HCT116 (cell line): ENCODE measurements around the gene SPATA7.

Source experiments
- CEBPB ChIP-seq: IDR thresholded peaks from 2 replicates; pipeline ENCODE4 v1.6.1; 2012; ENCODE audit warnings: low read depth
- EZH2 ChIP-seq: fragments of 200-600 bp; sonication (generic); IDR thresholded peaks from 2 replicates; pipeline ENCODE4 v1.6.1; 2017; ENCODE audit warnings: antibody characterized with exemption, mixed run types
- JUND ChIP-seq: IDR thresholded peaks from 2 replicates; pipeline ENCODE4 v1.6.1; 2012
- POLR2A ChIP-seq: IDR thresholded peaks from 2 replicates; pipeline ENCODE4 v1.7.0; 2011; ENCODE audit warnings: borderline replicate concordance; ENCODE audit not compliant: insufficient read depth, insufficient read length; ENCODE audit errors: extremely low read depth
- POLR2AphosphoS5 ChIP-seq: IDR thresholded peaks from 2 replicates; pipeline ENCODE4 v1.6.1; 2011; ENCODE audit warnings: mild to moderate bottlenecking, low read depth, low read length, moderate library complexity
- RAD21 ChIP-seq: IDR thresholded peaks from 2 replicates; pipeline ENCODE4 v1.6.1; 2012; ENCODE audit warnings: low read depth, mild to moderate bottlenecking
- SIN3A ChIP-seq: IDR thresholded peaks from 2 replicates; pipeline ENCODE4 v1.6.1; 2012; ENCODE audit warnings: low read depth
- TCF7L2 ChIP-seq: IDR thresholded peaks from 2 replicates; pipeline ENCODE4 v1.7.0; 2011; ENCODE audit warnings: borderline replicate concordance, inconsistent platforms; ENCODE audit not compliant: insufficient read depth, insufficient read length; ENCODE audit errors: extremely low read depth
- TF ChIP-seq, protein P1 (sequence below), 3 experiments: fragments of 200-600 bp in 1 of 3; sonication (generic) in 1 of 3; IDR thresholded peaks in 2 of 3; conservative IDR thresholded peaks in 1 of 3; 2 replicates each; pipeline ENCODE4 v1.5.1; 2012 to 2017; ENCODE audit warnings: low read depth in 2 of 3, low read length in 2 of 3, antibody characterized with exemption in 1 of 3, borderline replicate concordance in 1 of 3, control low read depth in 1 of 3, mild to moderate bottlenecking in 1 of 3, mixed read lengths in 1 of 3, mixed run types in 1 of 3, moderate library complexity in 1 of 3; ENCODE audit not compliant: insufficient read depth in 1 of 3
- TF ChIP-seq, protein P2 (sequence below): IDR thresholded peaks from 2 replicates; pipeline ENCODE4 v1.6.1; 2012
- TF ChIP-seq, protein P3 (sequence below): IDR thresholded peaks from 2 replicates; pipeline ENCODE4 v1.6.1; 2012; ENCODE audit warnings: low read depth

DNA sequence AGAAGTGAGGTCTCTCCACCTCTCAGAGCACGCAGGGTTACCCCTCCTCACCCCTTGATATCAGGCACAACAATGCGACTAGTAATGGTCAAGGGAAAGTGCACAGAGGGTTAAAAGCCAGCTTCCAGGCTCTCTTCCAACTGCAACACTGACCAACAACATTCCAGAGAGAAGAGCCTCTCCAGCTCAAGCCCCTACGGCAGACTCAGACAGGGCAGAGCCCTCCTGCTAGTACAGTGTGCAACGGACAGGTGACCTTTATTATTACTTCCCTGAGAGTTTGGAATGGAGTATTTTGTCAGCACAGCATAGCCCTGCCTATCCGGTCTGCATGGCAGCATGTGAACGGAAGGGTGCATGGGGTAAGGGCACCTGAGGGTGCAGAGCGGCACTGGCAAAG, 96.3 kb downstream of the SPATA7 start:
- TF ChIP-seq POLR2AphosphoS5 (no peak), CEBPB (no peak), JUND (no peak), POLR2A (no peak), SIN3A (no peak), EZH2 (no peak), RAD21 (no peak), TCF7L2 (no peak)
- TF ChIP-seq, protein P1, sequence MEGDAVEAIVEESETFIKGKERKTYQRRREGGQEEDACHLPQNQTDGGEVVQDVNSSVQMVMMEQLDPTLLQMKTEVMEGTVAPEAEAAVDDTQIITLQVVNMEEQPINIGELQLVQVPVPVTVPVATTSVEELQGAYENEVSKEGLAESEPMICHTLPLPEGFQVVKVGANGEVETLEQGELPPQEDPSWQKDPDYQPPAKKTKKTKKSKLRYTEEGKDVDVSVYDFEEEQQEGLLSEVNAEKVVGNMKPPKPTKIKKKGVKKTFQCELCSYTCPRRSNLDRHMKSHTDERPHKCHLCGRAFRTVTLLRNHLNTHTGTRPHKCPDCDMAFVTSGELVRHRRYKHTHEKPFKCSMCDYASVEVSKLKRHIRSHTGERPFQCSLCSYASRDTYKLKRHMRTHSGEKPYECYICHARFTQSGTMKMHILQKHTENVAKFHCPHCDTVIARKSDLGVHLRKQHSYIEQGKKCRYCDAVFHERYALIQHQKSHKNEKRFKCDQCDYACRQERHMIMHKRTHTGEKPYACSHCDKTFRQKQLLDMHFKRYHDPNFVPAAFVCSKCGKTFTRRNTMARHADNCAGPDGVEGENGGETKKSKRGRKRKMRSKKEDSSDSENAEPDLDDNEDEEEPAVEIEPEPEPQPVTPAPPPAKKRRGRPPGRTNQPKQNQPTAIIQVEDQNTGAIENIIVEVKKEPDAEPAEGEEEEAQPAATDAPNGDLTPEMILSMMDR (IDR thresholded peaks at IDR 0.05 in 2 of 3, conservative IDR thresholded peaks at IDR 0.05 in 1 of 3; ENCODE audit: borderline replicate concordance in 1 of 3, insufficient read depth in 1 of 3, low read depth in 2 of 3, low read length in 2 of 3) = no peak
- TF ChIP-seq, protein P2, sequence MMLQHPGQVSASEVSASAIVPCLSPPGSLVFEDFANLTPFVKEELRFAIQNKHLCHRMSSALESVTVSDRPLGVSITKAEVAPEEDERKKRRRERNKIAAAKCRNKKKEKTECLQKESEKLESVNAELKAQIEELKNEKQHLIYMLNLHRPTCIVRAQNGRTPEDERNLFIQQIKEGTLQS = no peak
- TF ChIP-seq, protein P3, sequence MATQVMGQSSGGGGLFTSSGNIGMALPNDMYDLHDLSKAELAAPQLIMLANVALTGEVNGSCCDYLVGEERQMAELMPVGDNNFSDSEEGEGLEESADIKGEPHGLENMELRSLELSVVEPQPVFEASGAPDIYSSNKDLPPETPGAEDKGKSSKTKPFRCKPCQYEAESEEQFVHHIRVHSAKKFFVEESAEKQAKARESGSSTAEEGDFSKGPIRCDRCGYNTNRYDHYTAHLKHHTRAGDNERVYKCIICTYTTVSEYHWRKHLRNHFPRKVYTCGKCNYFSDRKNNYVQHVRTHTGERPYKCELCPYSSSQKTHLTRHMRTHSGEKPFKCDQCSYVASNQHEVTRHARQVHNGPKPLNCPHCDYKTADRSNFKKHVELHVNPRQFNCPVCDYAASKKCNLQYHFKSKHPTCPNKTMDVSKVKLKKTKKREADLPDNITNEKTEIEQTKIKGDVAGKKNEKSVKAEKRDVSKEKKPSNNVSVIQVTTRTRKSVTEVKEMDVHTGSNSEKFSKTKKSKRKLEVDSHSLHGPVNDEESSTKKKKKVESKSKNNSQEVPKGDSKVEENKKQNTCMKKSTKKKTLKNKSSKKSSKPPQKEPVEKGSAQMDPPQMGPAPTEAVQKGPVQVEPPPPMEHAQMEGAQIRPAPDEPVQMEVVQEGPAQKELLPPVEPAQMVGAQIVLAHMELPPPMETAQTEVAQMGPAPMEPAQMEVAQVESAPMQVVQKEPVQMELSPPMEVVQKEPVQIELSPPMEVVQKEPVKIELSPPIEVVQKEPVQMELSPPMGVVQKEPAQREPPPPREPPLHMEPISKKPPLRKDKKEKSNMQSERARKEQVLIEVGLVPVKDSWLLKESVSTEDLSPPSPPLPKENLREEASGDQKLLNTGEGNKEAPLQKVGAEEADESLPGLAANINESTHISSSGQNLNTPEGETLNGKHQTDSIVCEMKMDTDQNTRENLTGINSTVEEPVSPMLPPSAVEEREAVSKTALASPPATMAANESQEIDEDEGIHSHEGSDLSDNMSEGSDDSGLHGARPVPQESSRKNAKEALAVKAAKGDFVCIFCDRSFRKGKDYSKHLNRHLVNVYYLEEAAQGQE = no peak
